ENCODE results near the gene LAMB1.

- TF ChIP-seq CTCF (IDR thresholded peaks at IDR 0.05), result no peak
- TF ChIP-seq POLR2A (IDR thresholded peaks at IDR 0.05), result no peak
Measured at GRCh38 chr7:108015740-108016139, 12.8 kb upstream of the LAMB1 start.

Measured in lower leg skin (tissue), 3 donors.